Measurements from ENCODE around the gene CALHM3.
A peak's percentile ranks its signal among the peaks of the same experiment; 100 is the strongest.
"Not testable (repeated sequence)": the region's sequence is repeated elsewhere in the genome, so short reads cannot be mapped to it uniquely, and the experiment has no call there.

The CALHM3 gene

GRCh38 chr10:103479135-103479534, at the start of gene CALHM3:
Gene CALHM3 (minus strand): TSS chr10:103479240. CDS start chr10:103479032, 208 bp downstream.
- DNase-seq (ENCODE audit: low read depth) = peak; percentile 54

GRCh38 chr10:103528549-103528948, 49.5 kb upstream of the CALHM3 start:
- DNase-seq (ENCODE audit: low read depth) = no peak

- DNase-seq (ENCODE audit: low read depth) = peak; percentile 69
Measured at GRCh38 chr10:103527476-103527875, 48.4 kb upstream of the CALHM3 start.

- DNase-seq (ENCODE audit: low read depth) = no peak
Measured at GRCh38 chr10:103525901-103526300, 46.9 kb upstream of the CALHM3 start.

GRCh38 chr10:103523683-103524082, 44.6 kb upstream of the CALHM3 start:
- no peak for DNase-seq (ENCODE audit: low read depth)

- not testable (repeated sequence) for DNase-seq (ENCODE audit: low read depth)
Measured at GRCh38 chr10:103522006-103522405, 43.0 kb upstream of the CALHM3 start.

- no peak for DNase-seq (ENCODE audit: low read depth)
Measured at GRCh38 chr10:103519798-103520197, 40.8 kb upstream of the CALHM3 start.

GRCh38 chr10:103517234-103518085, 38.4 kb upstream of the CALHM3 start:
- no peak for DNase-seq (ENCODE audit: low read depth)

- DNase-seq (ENCODE audit: low read depth) = no peak
Measured at GRCh38 chr10:103514244-103514643, 35.2 kb upstream of the CALHM3 start.

- DNase-seq (ENCODE audit: low read depth) = no peak
Measured at GRCh38 chr10:103513380-103514060, 34.5 kb upstream of the CALHM3 start.

GRCh38 chr10:103512591-103513379, 33.7 kb upstream of the CALHM3 start:
- no peak for DNase-seq (ENCODE audit: low read depth)

- no peak for DNase-seq (ENCODE audit: low read depth)
Measured at GRCh38 chr10:103512166-103512565, 33.1 kb upstream of the CALHM3 start.

- DNase-seq (ENCODE audit: low read depth) = no peak
Measured at GRCh38 chr10:103510791-103511752, 32.0 kb upstream of the CALHM3 start.

GRCh38 chr10:103510046-103510685, 31.1 kb upstream of the CALHM3 start:
- DNase-seq (ENCODE audit: low read depth) = no peak

GRCh38 chr10:103507235-103508191, 28.5 kb upstream of the CALHM3 start:
- DNase-seq (ENCODE audit: low read depth) = no peak

- no peak for DNase-seq (ENCODE audit: low read depth)
Measured at GRCh38 chr10:103506061-103506460, 27.0 kb upstream of the CALHM3 start.

- peak; percentile 88 for DNase-seq (ENCODE audit: low read depth)
Measured at GRCh38 chr10:103504181-103504783, 25.2 kb upstream of the CALHM3 start.

GRCh38 chr10:103503777-103504176, 24.7 kb upstream of the CALHM3 start:
- DNase-seq (ENCODE audit: low read depth) = not testable (repeated sequence)
